SW 1271 (cell line): Measurements from ENCODE around the gene TNK1.
"Not testable (repeated sequence)": the region's sequence is repeated elsewhere in the genome, so short reads cannot be mapped to it uniquely, and the experiment has no call there.

ENCODE experiments used
- DNase-seq, 2 experiments: peaks; one replicate each; lab custom pipeline; 2025; lab: John Stamatoyannopoulos, UW

TNK1 gene

GRCh38 chr17:7380855-7381683, at the start of gene TNK1:
Gene TNK1 (plus strand): TSS chr17:7381089. CDS start chr17:7382927, 1,838 bp downstream.
- no peak for DNase-seq

- no peak for DNase-seq
Observed at GRCh38 chr17:7332111-7332510, 48.8 kb upstream of the TNK1 start.

- DNase-seq, result not testable (repeated sequence)
Observed at GRCh38 chr17:7332600-7333069, 48.3 kb upstream of the TNK1 start.

GRCh38 chr17:7334938-7335538, 45.9 kb upstream of the TNK1 start:
- no peak for DNase-seq

- not testable (repeated sequence) for DNase-seq
Observed at GRCh38 chr17:7335765-7336164, 45.1 kb upstream of the TNK1 start.

- no peak for DNase-seq
Observed at GRCh38 chr17:7336240-7337175, 44.4 kb upstream of the TNK1 start, which contains the start of gene ACAP1. Gene ACAP1 (plus strand): TSS chr17:7336529. CDS start chr17:7336735, 206 bp downstream.

GRCh38 chr17:7337600-7337999, 43.3 kb upstream of the TNK1 start:
- not testable (repeated sequence) for DNase-seq

GRCh38 chr17:7340179-7340578, 40.7 kb upstream of the TNK1 start:
- no peak for DNase-seq

GRCh38 chr17:7341842-7342241, 39.0 kb upstream of the TNK1 start:
- DNase-seq, result no peak

GRCh38 chr17:7343250-7343649, 37.6 kb upstream of the TNK1 start:
- DNase-seq, result no peak

- no peak for DNase-seq
Observed at GRCh38 chr17:7346761-7347614, 33.9 kb upstream of the TNK1 start.

- DNase-seq, result no peak
Observed at GRCh38 chr17:7347630-7348477, 33.0 kb upstream of the TNK1 start.

GRCh38 chr17:7348478-7349242, 32.2 kb upstream of the TNK1 start:
- DNase-seq, result no peak

- peak; percentile 85 to 88 for DNase-seq
Observed at GRCh38 chr17:7351665-7352502, 29.0 kb upstream of the TNK1 start, which contains the start of gene KCTD11. Gene KCTD11 (plus strand): TSS chr17:7352162.

GRCh38 chr17:7352503-7352889, 28.4 kb upstream of the TNK1 start:
- DNase-seq, result no peak

GRCh38 chr17:7352910-7353635, 27.8 kb upstream of the TNK1 start:
- DNase-seq, result no peak

- peak in 1 of 2 experiments; percentile 13 for DNase-seq
Observed at GRCh38 chr17:7354262-7354843, 26.5 kb upstream of the TNK1 start.
